Caco-2 (cell line): ENCODE data around the gene ENTREP3. TPM values are rescaled to one million over a fixed set of nuclear protein-coding genes. Genes with fewer than 3 reads are reported as not detected.

ENCODE experiments used
- BruUV-seq: library from RNA; stranded (reverse); fragments of 400-500 nt; replicated peaks from 2 replicates; lab custom pipeline; 2021; lab: Mats Ljungman, UMichigan
- CTCF ChIA-PET: fragments of 300-600 bp; sonication (Branson Sonifier 250); formaldehyde crosslinking; loops from one replicate; lab custom pipeline; 2022; ENCODE audit warnings: antibody characterized with exemption; lab: Charles Lee
- POLR2A ChIA-PET: fragments of 300-600 bp; sonication (Branson Sonifier 250); formaldehyde crosslinking; loops from one replicate; lab custom pipeline; 2022; ENCODE audit warnings: antibody characterized with exemption; lab: Charles Lee
- DNase-seq, 2 experiments: peaks; one replicate each; pipeline versions ENCODE4 v3.0.0 to v3.0.0-alpha.2; 2020 to 2022
- H3K27me3 ChIP-seq: replicated peaks from 2 replicates; pipeline ENCODE4 v1.6.0; 2011; ENCODE audit warnings: low read length; ENCODE audit not compliant: control insufficient read depth, insufficient read depth
- H3K36me3 ChIP-seq: 2 replicates; pipeline ENCODE4 v1.5.1; 2011; ENCODE audit warnings: low read length; ENCODE audit not compliant: control insufficient read depth, insufficient read depth
- H3K4me1 ChIP-seq: fragments of 250-450 bp; sonication (Bioruptor Pico); 2 replicates; pipeline ENCODE4 v1.5.1; 2020; ENCODE audit warnings: mild to moderate bottlenecking
- H3K4me3 ChIP-seq: 2 replicates; pipeline ENCODE4 v1.5.1; 2011; ENCODE audit warnings: low read depth, mild to moderate bottlenecking, control low read depth, low read length
- H3K9me3 ChIP-seq: fragments of 250-450 bp; sonication (Bioruptor Pico); 2 replicates; pipeline ENCODE4 v1.5.1; 2020; ENCODE audit warnings: mild to moderate bottlenecking, moderate library complexity
- H3K27ac Mint-ChIP-seq: one replicate; pipeline ENCODE4 v1.8.0; 2022; ENCODE audit warnings: mixed read lengths; ENCODE audit not compliant: unreplicated experiment
- H3K27me3 Mint-ChIP-seq: one replicate; pipeline ENCODE4 v1.8.0; 2022; ENCODE audit warnings: mixed read lengths; ENCODE audit not compliant: insufficient read depth, unreplicated experiment
- H3K36me3 Mint-ChIP-seq: one replicate; pipeline ENCODE4 v1.8.0; 2022; ENCODE audit warnings: mild to moderate bottlenecking, mixed read lengths; ENCODE audit not compliant: insufficient read depth, unreplicated experiment
- H3K4me1 Mint-ChIP-seq: one replicate; pipeline ENCODE4 v1.8.0; 2022; ENCODE audit warnings: low read depth, mixed read lengths; ENCODE audit not compliant: unreplicated experiment
- H3K4me3 Mint-ChIP-seq: one replicate; pipeline ENCODE4 v1.8.0; 2022; ENCODE audit warnings: mild to moderate bottlenecking, moderate library complexity, mixed read lengths; ENCODE audit not compliant: unreplicated experiment
- H3K9me3 Mint-ChIP-seq: one replicate; pipeline ENCODE4 v1.8.0; 2022; ENCODE audit warnings: mixed read lengths; ENCODE audit not compliant: unreplicated experiment
- intact Hi-C: fragments of 100-400 bp; cut with micrococcal nuclease; formaldehyde crosslinking; loops from one replicate; pipeline ENCODE4 v1.10.0; 2022; ENCODE audit not compliant: unreplicated experiment
- total RNA-seq: library from RNA; stranded (reverse); gene quantifications from 2 replicates; pipeline ENCODE4 v1.2.3, GENCODE V29; 2022
- TF ChIP-seq, protein P1 (sequence below), 2 experiments: fragments of 200-600 bp in 1 of 2; IDR thresholded peaks; 1 replicate in 1 of 2; 2 replicates in 1 of 2; pipeline versions ENCODE4 v1.5.1 to v1.8.0; 2011 to 2022; ENCODE audit warnings: antibody characterized with exemption in 1 of 2, control low read depth in 1 of 2, inconsistent platforms in 1 of 2, low read depth in 1 of 2, low read length in 1 of 2, mild to moderate bottlenecking in 1 of 2, moderate library complexity in 1 of 2; ENCODE audit not compliant: insufficient read depth in 1 of 2, severe bottlenecking in 1 of 2, unreplicated experiment in 1 of 2

The ENTREP3 gene
- total RNA-seq, 1 experiment from 2014 or later, result 33.1 TPM

DNA sequence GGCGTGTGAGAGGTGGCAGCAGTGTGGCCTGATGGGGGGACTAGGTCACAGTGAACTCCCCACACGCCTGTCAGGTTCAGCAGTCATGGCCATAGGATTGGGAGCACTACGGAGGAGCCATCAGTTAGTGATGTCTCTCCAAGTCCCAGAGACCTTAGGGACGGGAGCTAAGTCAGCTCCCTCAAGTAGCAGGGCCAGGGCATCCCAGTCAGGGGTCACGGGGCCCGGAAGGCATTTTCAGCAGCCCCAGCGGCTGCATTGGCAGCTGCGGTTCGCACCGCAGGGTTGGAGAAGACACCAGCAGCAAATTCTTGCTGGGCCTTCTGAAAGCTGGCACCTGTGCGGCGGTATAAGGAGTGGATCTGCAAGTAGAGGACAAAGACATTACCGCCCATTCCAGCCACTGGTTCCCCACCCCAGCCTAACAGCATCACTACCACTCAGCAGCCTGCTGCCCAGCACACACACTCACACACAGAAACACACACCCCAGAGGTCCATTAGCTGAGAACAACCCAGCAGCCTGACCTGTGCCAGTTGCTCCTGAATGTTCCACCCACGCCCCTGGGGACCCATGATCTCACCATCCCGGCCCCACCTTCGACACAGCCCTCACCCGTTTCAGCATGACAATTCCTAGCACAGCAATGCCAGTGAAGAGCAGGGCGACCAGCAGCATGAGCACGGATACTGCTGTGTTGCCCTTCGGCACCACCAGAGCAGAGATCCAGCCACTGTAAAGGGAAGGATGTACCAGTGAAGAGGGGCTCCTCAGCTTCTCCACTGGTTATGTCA lies 972 bp upstream of the ENTREP3 start:
- Mint-ChIP-seq H3K4me1 (peaks cover 20% of the 10 kb centered on the region), H3K4me3 (peak overlapping the region; percentile 92), H3K36me3 (peaks cover 39% of the 10 kb centered on the region), H3K27ac (peak overlapping the region; percentile 93), H3K9me3 (no peaks in the 10 kb centered on the region), H3K27me3 (no peaks in the 10 kb centered on the region)
- BruUV-seq, result no TSS peak
- H3K9me3 ChIP-seq, result no peaks in the 10 kb centered on the region
- TF ChIP-seq, protein P1, sequence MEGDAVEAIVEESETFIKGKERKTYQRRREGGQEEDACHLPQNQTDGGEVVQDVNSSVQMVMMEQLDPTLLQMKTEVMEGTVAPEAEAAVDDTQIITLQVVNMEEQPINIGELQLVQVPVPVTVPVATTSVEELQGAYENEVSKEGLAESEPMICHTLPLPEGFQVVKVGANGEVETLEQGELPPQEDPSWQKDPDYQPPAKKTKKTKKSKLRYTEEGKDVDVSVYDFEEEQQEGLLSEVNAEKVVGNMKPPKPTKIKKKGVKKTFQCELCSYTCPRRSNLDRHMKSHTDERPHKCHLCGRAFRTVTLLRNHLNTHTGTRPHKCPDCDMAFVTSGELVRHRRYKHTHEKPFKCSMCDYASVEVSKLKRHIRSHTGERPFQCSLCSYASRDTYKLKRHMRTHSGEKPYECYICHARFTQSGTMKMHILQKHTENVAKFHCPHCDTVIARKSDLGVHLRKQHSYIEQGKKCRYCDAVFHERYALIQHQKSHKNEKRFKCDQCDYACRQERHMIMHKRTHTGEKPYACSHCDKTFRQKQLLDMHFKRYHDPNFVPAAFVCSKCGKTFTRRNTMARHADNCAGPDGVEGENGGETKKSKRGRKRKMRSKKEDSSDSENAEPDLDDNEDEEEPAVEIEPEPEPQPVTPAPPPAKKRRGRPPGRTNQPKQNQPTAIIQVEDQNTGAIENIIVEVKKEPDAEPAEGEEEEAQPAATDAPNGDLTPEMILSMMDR (IDR thresholded peaks at IDR 0.05; ENCODE audit: insufficient read depth in 1 of 2, low read depth in 1 of 2, low read length in 1 of 2, severe bottlenecking in 1 of 2, unreplicated experiment in 1 of 2), result no peak
- CTCF ChIA-PET, result interaction anchor here (0.6 to 1.6 kb wide), 2 partner anchors 17 to 67 kb away, joined by 3 to 7 read pairs; partner anchors contain the start of gene CLK2
- intact Hi-C loops, result no loop called here
- H3K4me1 ChIP-seq, result no peaks in the 10 kb centered on the region; the same call in 1 of the 2 replicates
- H3K4me3 ChIP-seq, result peak overlapping the region; percentile 52
- no peak for DNase-seq
- H3K36me3 ChIP-seq, result no peaks in the 10 kb centered on the region
- H3K27me3 ChIP-seq, result no peaks in the 10 kb centered on the region
- POLR2A ChIA-PET, result no interaction called here

DNA sequence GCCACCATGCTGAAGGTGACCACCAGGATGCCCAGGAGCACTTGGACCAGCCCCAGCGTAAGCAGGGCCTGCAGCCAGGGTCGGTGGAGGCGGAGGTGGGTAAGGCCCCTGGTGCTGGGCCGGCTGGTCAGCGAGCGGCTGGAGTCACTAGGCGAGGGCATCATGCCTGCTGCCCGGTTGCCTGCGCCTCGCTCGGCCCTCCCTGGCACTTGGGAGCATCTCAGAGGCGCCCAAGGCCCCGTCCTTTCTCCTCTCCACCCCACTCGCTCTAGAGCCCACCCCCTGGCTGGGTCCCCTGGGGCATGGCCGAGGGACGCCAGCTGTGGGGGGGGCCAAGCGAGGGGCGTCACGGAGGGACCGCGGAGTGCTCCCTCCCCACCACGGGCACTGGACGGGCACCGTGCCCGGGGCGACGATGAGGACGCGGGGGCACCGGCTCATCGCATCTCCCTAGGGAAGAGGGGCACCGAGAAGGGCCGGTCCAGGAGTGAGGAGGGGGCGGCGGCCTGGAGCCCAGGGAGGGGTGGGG lies 505 bp downstream of the ENTREP3 start:
- no peaks in the 10 kb centered on the region for H3K9me3 ChIP-seq
- no peaks in the 10 kb centered on the region for H3K9me3 Mint-ChIP-seq
- CTCF ChIA-PET, result interaction anchor here (0.5 to 1.6 kb wide), 4 partner anchors 19 to 719 kb away, joined by 3 to 4 read pairs (median 3); partner anchors contain the start of genes CLK2 and FDPS
- H3K4me1 ChIP-seq, result peaks cover 4% of the 10 kb centered on the region; the same call in 1 of the 2 replicates
- H3K4me3 ChIP-seq, result peak overlapping the region; percentile 52
- H3K36me3 Mint-ChIP-seq, result peaks cover 24% of the 10 kb centered on the region
- no peak for DNase-seq
- H3K4me1 Mint-ChIP-seq, result peaks cover 22% of the 10 kb centered on the region
- TF ChIP-seq, protein P1 (IDR thresholded peaks at IDR 0.05; ENCODE audit: insufficient read depth in 1 of 2, low read depth in 1 of 2, low read length in 1 of 2, severe bottlenecking in 1 of 2, unreplicated experiment in 1 of 2), result no peak
- intact Hi-C loops, result loop anchor here (1.0 kb wide), 1 partner anchor 54 kb away; the partner anchor contains the start of gene FDPS
- peak overlapping the region; percentile 92 for H3K4me3 Mint-ChIP-seq
- POLR2A ChIA-PET, result interaction anchor here (0.6 to 0.9 kb wide), 2 partner anchors 18 to 69 kb away, joined by 3 to 5 read pairs; partner anchors contain the start of gene CLK2
- H3K36me3 ChIP-seq, result no peaks in the 10 kb centered on the region
- H3K27ac Mint-ChIP-seq, result no peak overlapping the region
- no peaks in the 10 kb centered on the region for H3K27me3 Mint-ChIP-seq
- H3K27me3 ChIP-seq, result no peaks in the 10 kb centered on the region
- no TSS peak for BruUV-seq

DNA sequence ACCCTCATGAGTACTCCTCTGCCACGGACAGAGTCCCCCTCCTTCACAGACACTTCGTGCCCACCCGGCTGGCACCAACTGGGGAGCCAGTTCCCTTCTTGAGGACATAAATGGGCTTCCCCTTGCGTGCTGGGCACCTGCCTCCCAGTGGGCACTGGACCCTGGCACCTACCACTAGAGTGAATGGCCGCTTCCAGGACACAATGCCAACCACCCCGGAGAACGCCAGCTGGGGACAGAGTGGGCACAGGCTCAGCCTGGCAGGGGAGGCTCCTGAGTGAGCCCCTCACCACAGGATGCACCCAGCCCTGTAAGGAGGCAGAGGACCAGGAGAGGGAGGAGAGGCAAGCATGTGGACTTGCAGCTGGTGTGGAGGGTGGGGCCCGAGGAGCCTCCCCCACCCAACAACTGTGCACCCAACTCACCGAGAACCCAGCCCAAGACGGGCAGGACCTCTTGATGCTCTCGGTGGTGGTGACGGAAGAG lies 1.0 kb downstream of the ENTREP3 start:
- no peak overlapping the region for H3K27ac Mint-ChIP-seq
- Histone ChIP-seq H3K4me3 (peak overlapping the region; percentile 52), H3K36me3 (no peaks in the 10 kb centered on the region), H3K9me3 (no peaks in the 10 kb centered on the region), H3K4me1 (peaks cover 4% of the 10 kb centered on the region; the same call in 1 of the 2 replicates), H3K27me3 (no peaks in the 10 kb centered on the region)
- CTCF ChIA-PET, result no interaction called here
- no peak for DNase-seq
- peaks cover 23% of the 10 kb centered on the region for H3K36me3 Mint-ChIP-seq
- H3K27me3 Mint-ChIP-seq, result no peaks in the 10 kb centered on the region
- H3K4me1 Mint-ChIP-seq, result peaks cover 22% of the 10 kb centered on the region
- no TSS peak for BruUV-seq
- intact Hi-C loops, result no loop called here
- H3K9me3 Mint-ChIP-seq, result no peaks in the 10 kb centered on the region
- TF ChIP-seq, protein P1 (IDR thresholded peaks at IDR 0.05; ENCODE audit: insufficient read depth in 1 of 2, low read depth in 1 of 2, low read length in 1 of 2, severe bottlenecking in 1 of 2, unreplicated experiment in 1 of 2), result no peak
- H3K4me3 Mint-ChIP-seq, result peak overlapping the region; percentile 92
- POLR2A ChIA-PET, result no interaction called here
